ENCODE measurements around the gene NKAPD1.

The NKAPD1 gene

GRCh38 chr11:112051768-112052167 is 22.3 kb upstream of the NKAPD1 start:
- no peak for TF ChIP-seq CTCF (IDR thresholded peaks at IDR 0.05; ENCODE audit: insufficient read depth, missing control alignments)
- DNase-seq (ENCODE audit: insufficient read length, low spot score) = no peak
- FAIRE-seq = no peak

DNA sequence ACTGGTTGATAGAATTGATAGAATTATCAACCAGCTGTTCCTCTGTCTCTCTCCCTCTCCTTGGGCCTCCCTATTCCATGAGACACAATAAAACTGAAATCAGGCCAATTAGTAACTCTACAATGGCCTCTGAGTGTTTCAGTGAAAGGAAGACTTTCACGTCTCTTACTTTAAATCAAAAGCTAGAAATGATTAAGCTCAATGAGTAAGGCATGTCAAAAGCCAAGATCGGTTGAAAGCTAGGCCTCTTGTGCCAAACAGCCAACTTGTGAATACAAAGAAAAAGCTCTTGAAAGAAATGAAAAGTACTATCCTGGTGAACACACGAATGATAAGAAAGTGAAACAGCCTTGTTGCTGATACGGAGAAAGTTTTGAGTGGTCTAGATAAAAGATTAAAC is 16.9 kb upstream of the NKAPD1 start:
- no peak for DNase-seq (ENCODE audit: insufficient read length, low spot score)
- no peak for FAIRE-seq
- no peak for TF ChIP-seq CTCF (IDR thresholded peaks at IDR 0.05; ENCODE audit: insufficient read depth, missing control alignments)

DNA sequence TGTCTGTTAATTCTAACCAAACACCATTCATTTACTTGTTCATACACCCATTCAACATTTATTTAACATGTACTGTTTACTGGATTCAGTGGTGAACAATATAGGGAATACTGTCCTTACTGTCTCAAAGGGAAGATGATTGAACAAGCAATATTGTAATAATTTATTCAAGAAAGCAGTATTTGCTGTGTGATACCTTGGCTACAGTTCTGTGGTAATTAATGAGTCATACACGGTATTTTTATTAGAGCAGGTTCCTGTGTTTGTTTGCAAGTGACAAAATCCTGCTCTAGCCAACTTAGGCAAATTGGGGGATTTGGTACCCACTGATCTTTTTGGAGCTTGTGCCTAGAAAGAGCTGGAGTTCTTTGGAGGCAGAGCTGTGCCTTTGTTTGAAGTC is 16.0 kb upstream of the NKAPD1 start:
- DNase-seq (ENCODE audit: insufficient read length, low spot score) = no peak
- no peak for TF ChIP-seq CTCF (IDR thresholded peaks at IDR 0.05; ENCODE audit: insufficient read depth, missing control alignments)
- no peak for FAIRE-seq

DNA sequence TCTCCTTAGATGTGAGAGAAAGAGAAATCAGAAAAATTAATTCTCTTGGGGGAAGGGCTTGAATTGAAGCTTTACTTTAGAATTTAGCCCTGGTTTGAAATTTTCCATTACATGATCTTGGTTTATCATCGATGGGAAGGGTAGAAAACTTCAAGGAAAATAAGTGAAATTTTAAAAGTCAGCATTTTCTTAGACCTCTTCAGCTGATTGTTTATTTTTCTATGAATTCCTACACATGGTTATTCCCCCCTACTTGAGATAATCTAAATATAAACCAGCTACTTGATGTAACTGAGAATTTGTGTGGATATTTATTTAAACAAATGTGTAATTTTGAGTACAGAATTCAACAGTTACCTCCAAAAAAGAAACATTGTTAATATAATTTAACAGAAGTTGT is 11.2 kb upstream of the NKAPD1 start:
- DNase-seq (ENCODE audit: insufficient read length, low spot score) = no peak
- TF ChIP-seq CTCF (IDR thresholded peaks at IDR 0.05; ENCODE audit: insufficient read depth, missing control alignments) = no peak
- no peak for FAIRE-seq

GRCh38 chr11:112082729-112083128 is 8.6 kb downstream of the NKAPD1 start:
- FAIRE-seq (no peak), DNase-seq (ENCODE audit: insufficient read length, low spot score) (no peak)
- no peak for TF ChIP-seq CTCF (IDR thresholded peaks at IDR 0.05; ENCODE audit: insufficient read depth, missing control alignments)

- no peak for DNase-seq (ENCODE audit: insufficient read length, low spot score)
- no peak for TF ChIP-seq CTCF (IDR thresholded peaks at IDR 0.05; ENCODE audit: insufficient read depth, missing control alignments)
- no peak for FAIRE-seq
These were observed 11.8 kb downstream of the NKAPD1 start for GRCh38 chr11:112085822-112086421.

DNA sequence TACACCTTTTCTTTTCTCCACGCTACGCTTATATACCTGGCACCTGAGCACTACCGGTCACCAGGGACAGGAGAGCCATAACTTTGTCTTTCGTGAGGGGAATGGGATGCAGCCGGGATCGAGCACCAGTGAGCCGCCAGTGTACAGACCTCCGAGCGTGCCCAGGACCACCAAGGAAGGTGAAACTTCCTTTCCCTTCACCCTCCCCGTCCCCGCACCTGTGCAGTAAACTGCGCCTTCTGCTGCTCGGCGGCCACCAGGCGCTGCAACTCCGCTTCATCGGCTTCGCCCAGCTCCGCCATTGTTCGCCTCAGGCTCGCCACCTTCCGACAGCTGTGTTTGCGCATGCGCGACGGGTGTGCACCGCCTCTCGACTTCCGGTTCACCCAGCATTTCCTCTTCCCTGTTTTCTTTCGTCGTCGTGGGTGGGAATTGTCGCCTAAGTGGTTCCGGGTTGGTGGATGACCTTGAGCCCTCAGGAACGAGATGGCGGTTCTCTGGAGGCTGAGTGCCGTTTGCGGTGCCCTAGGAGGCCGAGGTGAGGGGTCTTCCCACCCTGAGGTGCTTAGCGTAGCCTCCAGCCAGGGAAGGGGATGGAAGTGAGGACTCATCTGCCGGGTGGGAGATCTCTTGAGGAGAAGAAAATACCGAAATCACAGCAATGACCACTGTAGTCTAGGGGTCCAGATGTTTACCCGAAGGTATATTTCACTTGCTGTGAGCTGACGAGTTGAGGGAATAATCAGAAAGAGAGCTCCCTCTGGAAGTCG is 12.5 kb downstream of the NKAPD1 start, which contains the start of the genes SDHD and TIMM8B:
Gene SDHD, plus strand, starts transcription at position 452 of the 770 bp plus-strand sequence. Its CDS starts 35 bp downstream, at position 487.
Gene TIMM8B, minus strand, starts transcription at position 335 of the 770 bp plus-strand sequence. Its CDS starts 33 bp downstream, at position 302.
- peak; percentile 70 for DNase-seq (ENCODE audit: insufficient read length, low spot score)
- TF ChIP-seq CTCF (IDR thresholded peaks at IDR 0.05; ENCODE audit: insufficient read depth, missing control alignments) = no peak
- FAIRE-seq = no peak
